Gastroesophageal sphincter (tissue), 3 donors: ENCODE results near the gene F2.

Experiments used
- EP300 ChIP-seq: sonication (generic); formaldehyde crosslinking; IDR thresholded peaks from one replicate; pipeline ENCODE4 v1.6.1; 2017; ENCODE audit warnings: antibody characterized with exemption, mild to moderate bottlenecking
- POLR2AphosphoS5 ChIP-seq: sonication (generic); formaldehyde crosslinking; IDR thresholded peaks from one replicate; pipeline ENCODE4 v1.6.1; 2017; ENCODE audit warnings: antibody characterized with exemption
- TF ChIP-seq, protein P1 (sequence below), 4 experiments: fragments of 200-600 bp in 2 of 4; fragments of 450-650 bp in 2 of 4; sonication (generic) in 1 of 4; IDR thresholded peaks; one replicate each; pipeline ENCODE4 v1.5.1; 2017 to 2019; ENCODE audit warnings: antibody characterized with exemption in 4 of 4, mild to moderate bottlenecking in 2 of 4, moderate library complexity in 2 of 4

DNA sequence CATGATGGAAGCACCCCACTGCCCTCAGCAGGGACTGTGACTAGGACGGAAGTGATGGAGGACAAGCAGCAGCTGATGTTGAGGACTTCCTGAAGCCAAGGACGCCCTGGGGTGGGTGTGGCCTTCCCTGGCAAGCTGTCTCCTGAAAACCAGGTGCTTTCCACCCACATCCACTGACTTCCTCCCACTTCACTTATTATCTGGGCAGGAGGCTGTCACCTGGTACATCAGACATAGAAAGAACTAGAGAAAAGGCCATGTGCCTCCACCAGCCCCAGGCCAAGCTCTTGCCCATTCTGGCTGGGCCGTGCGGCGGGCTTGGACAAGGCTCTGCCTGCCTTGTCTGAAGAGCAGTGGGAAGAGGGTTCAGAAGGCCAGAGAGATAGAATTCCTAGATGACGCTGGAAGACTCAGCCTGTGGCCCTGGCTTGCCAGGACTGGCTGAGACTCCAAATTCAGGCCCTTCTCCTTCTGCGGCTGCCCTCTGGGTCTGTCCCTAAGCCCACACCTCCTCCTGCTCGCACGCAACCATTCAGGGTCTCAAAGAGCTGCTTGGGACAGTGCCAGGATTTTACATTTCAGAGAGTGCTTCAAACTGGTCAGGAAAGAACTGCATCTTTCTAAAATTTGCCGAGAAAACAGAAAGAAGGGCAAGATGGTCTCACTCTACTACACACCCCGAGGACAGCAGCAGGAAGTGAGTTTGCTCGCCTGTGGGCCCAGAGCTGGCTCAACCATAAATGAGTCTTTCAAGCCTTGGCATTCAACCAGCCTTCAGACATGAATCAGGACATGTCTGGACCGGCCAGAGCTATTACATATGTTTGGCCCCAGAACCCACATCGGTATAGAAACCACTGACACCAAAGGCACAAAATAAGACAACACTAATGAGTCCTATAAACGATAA, 31.9 kb upstream of the F2 start:
- TF ChIP-seq, protein P1, sequence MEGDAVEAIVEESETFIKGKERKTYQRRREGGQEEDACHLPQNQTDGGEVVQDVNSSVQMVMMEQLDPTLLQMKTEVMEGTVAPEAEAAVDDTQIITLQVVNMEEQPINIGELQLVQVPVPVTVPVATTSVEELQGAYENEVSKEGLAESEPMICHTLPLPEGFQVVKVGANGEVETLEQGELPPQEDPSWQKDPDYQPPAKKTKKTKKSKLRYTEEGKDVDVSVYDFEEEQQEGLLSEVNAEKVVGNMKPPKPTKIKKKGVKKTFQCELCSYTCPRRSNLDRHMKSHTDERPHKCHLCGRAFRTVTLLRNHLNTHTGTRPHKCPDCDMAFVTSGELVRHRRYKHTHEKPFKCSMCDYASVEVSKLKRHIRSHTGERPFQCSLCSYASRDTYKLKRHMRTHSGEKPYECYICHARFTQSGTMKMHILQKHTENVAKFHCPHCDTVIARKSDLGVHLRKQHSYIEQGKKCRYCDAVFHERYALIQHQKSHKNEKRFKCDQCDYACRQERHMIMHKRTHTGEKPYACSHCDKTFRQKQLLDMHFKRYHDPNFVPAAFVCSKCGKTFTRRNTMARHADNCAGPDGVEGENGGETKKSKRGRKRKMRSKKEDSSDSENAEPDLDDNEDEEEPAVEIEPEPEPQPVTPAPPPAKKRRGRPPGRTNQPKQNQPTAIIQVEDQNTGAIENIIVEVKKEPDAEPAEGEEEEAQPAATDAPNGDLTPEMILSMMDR (IDR thresholded peaks at IDR 0.05): no peak
- TF ChIP-seq POLR2AphosphoS5 (no peak), EP300 (no peak)
